Adrenal gland (tissue), 5 donors: Measurements from ENCODE around the gene RPL26.

ENCODE experiments used
- POLR2A ChIP-seq, 2 donors: fragments of 450-650 bp; IDR thresholded peaks; one replicate each; pipeline ENCODE4 v1.6.1; 2017; ENCODE audit warnings: antibody characterized with exemption in 2 of 2, mild to moderate bottlenecking in 2 of 2, moderate library complexity in 1 of 2
- TF ChIP-seq, protein P1 (sequence below), 6 experiments: fragments of 450-650 bp in 4 of 6; fragments of 200-600 bp in 2 of 6; sonication (generic) in 1 of 6; IDR thresholded peaks; 1 replicate in 5 of 6; 2 replicates in 1 of 6; pipeline versions ENCODE4 v1.5.1 to v1.8.0; 2016 to 2021; ENCODE audit warnings: antibody characterized with exemption in 6 of 6, mild to moderate bottlenecking in 2 of 6, moderate library complexity in 1 of 6
- donor health status: DM: no; HTN: no; CAD: no.

- TF ChIP-seq POLR2A (IDR thresholded peaks at IDR 0.05), result no peak
- TF ChIP-seq, protein P1, sequence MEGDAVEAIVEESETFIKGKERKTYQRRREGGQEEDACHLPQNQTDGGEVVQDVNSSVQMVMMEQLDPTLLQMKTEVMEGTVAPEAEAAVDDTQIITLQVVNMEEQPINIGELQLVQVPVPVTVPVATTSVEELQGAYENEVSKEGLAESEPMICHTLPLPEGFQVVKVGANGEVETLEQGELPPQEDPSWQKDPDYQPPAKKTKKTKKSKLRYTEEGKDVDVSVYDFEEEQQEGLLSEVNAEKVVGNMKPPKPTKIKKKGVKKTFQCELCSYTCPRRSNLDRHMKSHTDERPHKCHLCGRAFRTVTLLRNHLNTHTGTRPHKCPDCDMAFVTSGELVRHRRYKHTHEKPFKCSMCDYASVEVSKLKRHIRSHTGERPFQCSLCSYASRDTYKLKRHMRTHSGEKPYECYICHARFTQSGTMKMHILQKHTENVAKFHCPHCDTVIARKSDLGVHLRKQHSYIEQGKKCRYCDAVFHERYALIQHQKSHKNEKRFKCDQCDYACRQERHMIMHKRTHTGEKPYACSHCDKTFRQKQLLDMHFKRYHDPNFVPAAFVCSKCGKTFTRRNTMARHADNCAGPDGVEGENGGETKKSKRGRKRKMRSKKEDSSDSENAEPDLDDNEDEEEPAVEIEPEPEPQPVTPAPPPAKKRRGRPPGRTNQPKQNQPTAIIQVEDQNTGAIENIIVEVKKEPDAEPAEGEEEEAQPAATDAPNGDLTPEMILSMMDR (IDR thresholded peaks at IDR 0.05), result no peak
Observed at GRCh38 chr17:8382880-8383142, 182 bp downstream of the RPL26 start.
